GM12878 (cell line): Measurements from ENCODE around the gene TTC38.

Source experiments
- CBX5 ChIP-seq: sonication (generic); IDR thresholded peaks from 2 replicates; pipeline ENCODE4 v1.6.1; 2016; ENCODE audit warnings: low read depth, moderate library complexity, mild to moderate bottlenecking, inconsistent platforms
- EP300 ChIP-seq, 2 experiments: fragments of 150-350 bp in 1 of 2; IDR thresholded peaks; 2 replicates each; pipeline ENCODE4 v1.6.1; 2011 to 2012; ENCODE audit warnings: low read depth in 2 of 2, low read length in 2 of 2, borderline replicate concordance in 1 of 2, improper control_type of control experiment in 1 of 2, inconsistent platforms in 1 of 2; ENCODE audit not compliant: control insufficient read depth in 1 of 2
- HDAC6 ChIP-seq: fragments of 200-600 bp; sonication (generic); IDR thresholded peaks from one replicate; pipeline ENCODE4 v1.8.0; 2017; ENCODE audit warnings: antibody characterized with exemption; ENCODE audit not compliant: unreplicated experiment
- MAX ChIP-seq: IDR thresholded peaks from 2 replicates; pipeline ENCODE4 v1.6.1; 2012; ENCODE audit warnings: low read depth, low read length, improper control_type of control experiment
- NFYB ChIP-seq: IDR thresholded peaks from 2 replicates; pipeline ENCODE4 v1.6.1; 2011; ENCODE audit warnings: low read depth, mild to moderate bottlenecking, low read length, improper control_type of control experiment, moderate library complexity; ENCODE audit not compliant: insufficient read depth
- NR2C1 ChIP-seq: fragments of 450-650 bp; IDR thresholded peaks from 2 replicates; pipeline ENCODE4 v1.6.1; 2017; ENCODE audit warnings: antibody characterized with exemption, mild to moderate bottlenecking, moderate library complexity
- NR2C2 ChIP-seq: IDR thresholded peaks from 2 replicates; pipeline ENCODE4 v1.6.1; 2011; ENCODE audit warnings: borderline replicate concordance, low read depth; ENCODE audit not compliant: control insufficient read depth, insufficient read length
- POLR2A ChIP-seq: IDR thresholded peaks from 2 replicates; pipeline ENCODE4 v1.6.1; 2011; ENCODE audit warnings: low read depth, mild to moderate bottlenecking, low read length
- POLR2AphosphoS5 ChIP-seq: IDR thresholded peaks from 2 replicates; pipeline ENCODE4 v1.6.1; 2011; ENCODE audit warnings: mild to moderate bottlenecking, low read length, inconsistent platforms
- RAD51 ChIP-seq: fragments of 450-650 bp; IDR thresholded peaks from 2 replicates; pipeline ENCODE4 v1.6.1; 2016; ENCODE audit warnings: moderate library complexity, mild to moderate bottlenecking, inconsistent platforms
- ZBTB33 ChIP-seq: fragments of 450-650 bp; IDR thresholded peaks from 2 replicates; pipeline ENCODE4 v1.6.1; 2017; ENCODE audit warnings: mild to moderate bottlenecking
- TF ChIP-seq, protein P1 (sequence below), 3 experiments: IDR thresholded peaks in 2 of 3; conservative IDR thresholded peaks in 1 of 3; 2 replicates each; pipeline ENCODE4 v1.5.1; 2011; ENCODE audit warnings: low read depth in 3 of 3, low read length in 3 of 3, mild to moderate bottlenecking in 3 of 3, control low read depth in 2 of 3, moderate library complexity in 2 of 3, inconsistent platforms in 1 of 3, mixed read lengths in 1 of 3; ENCODE audit not compliant: control insufficient read depth in 2 of 3, insufficient read depth in 1 of 3; ENCODE audit errors: extremely low read depth in 1 of 3

GRCh38 chr22:46267431-46268279, at the start of gene TTC38:
- TF ChIP-seq EP300 (IDR thresholded peaks at IDR 0.05; ENCODE audit: borderline replicate concordance in 1 of 2, control insufficient read depth in 1 of 2, low read depth in 2 of 2, low read length in 2 of 2) (no peak), POLR2AphosphoS5 (no peak), NR2C2 (no peak), NFYB (no peak), MAX (no peak), HDAC6 (no peak), CBX5 (no peak), ZBTB33 (no peak), RAD51 (no peak), POLR2A (peak; percentile 84), NR2C1 (no peak)
- TF ChIP-seq, protein P1, sequence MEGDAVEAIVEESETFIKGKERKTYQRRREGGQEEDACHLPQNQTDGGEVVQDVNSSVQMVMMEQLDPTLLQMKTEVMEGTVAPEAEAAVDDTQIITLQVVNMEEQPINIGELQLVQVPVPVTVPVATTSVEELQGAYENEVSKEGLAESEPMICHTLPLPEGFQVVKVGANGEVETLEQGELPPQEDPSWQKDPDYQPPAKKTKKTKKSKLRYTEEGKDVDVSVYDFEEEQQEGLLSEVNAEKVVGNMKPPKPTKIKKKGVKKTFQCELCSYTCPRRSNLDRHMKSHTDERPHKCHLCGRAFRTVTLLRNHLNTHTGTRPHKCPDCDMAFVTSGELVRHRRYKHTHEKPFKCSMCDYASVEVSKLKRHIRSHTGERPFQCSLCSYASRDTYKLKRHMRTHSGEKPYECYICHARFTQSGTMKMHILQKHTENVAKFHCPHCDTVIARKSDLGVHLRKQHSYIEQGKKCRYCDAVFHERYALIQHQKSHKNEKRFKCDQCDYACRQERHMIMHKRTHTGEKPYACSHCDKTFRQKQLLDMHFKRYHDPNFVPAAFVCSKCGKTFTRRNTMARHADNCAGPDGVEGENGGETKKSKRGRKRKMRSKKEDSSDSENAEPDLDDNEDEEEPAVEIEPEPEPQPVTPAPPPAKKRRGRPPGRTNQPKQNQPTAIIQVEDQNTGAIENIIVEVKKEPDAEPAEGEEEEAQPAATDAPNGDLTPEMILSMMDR (IDR thresholded peaks at IDR 0.05 in 2 of 3, conservative IDR thresholded peaks at IDR 0.05 in 1 of 3; ENCODE audit: control insufficient read depth in 2 of 3, extremely low read depth in 1 of 3, insufficient read depth in 1 of 3, low read depth in 3 of 3, low read length in 3 of 3), result no peak
